BJ (cell line): ENCODE data around the gene ARHGEF10L. TPM values are rescaled to one million over a fixed set of nuclear protein-coding genes. Genes with fewer than 3 reads are reported as not detected.

Experiments used
- CTCF ChIA-PET: fragments of 350-600 bp; formaldehyde crosslinking; extraction: SDS; loops from one replicate; lab custom pipeline; 2021; ENCODE audit warnings: antibody characterized with exemption, inconsistent platforms; lab: Yijun Ruan, JAX
- POLR2A ChIA-PET: fragments of 300-600 bp; sonication (Branson Sonifier 250); formaldehyde crosslinking; extraction: SDS; loops from one replicate; lab custom pipeline; 2021; ENCODE audit warnings: antibody characterized with exemption; lab: Charles Lee
- DNase-seq: peaks from one replicate; pipeline ENCODE4 v3.0.0-alpha.2; 2011; ENCODE audit warnings: low read depth
- H3K27me3 ChIP-seq: 2 replicates; pipeline ENCODE4 v1.6.0; 2011; ENCODE audit warnings: low read length; ENCODE audit not compliant: control insufficient read depth, insufficient read depth
- H3K36me3 ChIP-seq: 2 replicates; pipeline ENCODE4 v1.5.1; 2011; ENCODE audit warnings: low read length; ENCODE audit not compliant: control insufficient read depth, insufficient read depth
- H3K4me3 ChIP-seq: 2 replicates; pipeline ENCODE4 v1.5.1; 2011; ENCODE audit warnings: low read depth, mild to moderate bottlenecking, control low read depth, low read length
- polyA plus RNA-seq: library from polyadenylated mRNA; depleted of rRNA; stranded (reverse); fragments of >200 nt; gene quantifications from 2 replicates; pipeline ENCODE4 v1.2.3, GENCODE V29; 2011
- TF ChIP-seq, protein P1 (sequence below): IDR thresholded peaks from 2 replicates; pipeline ENCODE4 v1.5.1; 2011; ENCODE audit warnings: low read depth, mild to moderate bottlenecking, control low read depth, inconsistent platforms, low read length, moderate library complexity; ENCODE audit not compliant: insufficient read depth

The ARHGEF10L gene
- polyA plus RNA-seq, 1 experiment, result 12.5 TPM

DNA sequence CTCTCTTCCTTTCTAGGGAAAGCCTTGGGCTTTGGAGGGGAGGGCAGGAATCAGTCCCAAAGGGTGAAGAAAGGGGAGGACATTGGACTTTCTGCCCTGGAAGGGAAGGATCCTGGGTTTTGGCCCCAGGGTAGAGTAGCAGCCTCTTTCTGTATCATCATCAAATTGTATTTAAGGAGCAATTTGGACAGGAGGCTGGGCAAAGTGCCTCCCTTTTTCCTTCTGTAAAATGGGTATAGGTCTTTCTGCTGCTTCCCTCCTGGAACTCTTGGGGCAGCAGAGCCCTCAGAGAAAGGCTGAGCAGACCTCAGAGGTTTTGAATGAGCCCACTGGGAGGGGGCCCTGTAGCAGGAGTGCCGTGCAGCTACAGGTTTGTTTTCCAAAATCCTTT is 38.4 kb downstream of the ARHGEF10L start:
- ChIA-PET CTCF (no interaction called here), POLR2A (no interaction called here)
- Histone ChIP-seq H3K4me3 (no peak overlapping the region), H3K36me3 (no peaks in the 10 kb centered on the region), H3K27me3 (no peaks in the 10 kb centered on the region)
- TF ChIP-seq, protein P1, sequence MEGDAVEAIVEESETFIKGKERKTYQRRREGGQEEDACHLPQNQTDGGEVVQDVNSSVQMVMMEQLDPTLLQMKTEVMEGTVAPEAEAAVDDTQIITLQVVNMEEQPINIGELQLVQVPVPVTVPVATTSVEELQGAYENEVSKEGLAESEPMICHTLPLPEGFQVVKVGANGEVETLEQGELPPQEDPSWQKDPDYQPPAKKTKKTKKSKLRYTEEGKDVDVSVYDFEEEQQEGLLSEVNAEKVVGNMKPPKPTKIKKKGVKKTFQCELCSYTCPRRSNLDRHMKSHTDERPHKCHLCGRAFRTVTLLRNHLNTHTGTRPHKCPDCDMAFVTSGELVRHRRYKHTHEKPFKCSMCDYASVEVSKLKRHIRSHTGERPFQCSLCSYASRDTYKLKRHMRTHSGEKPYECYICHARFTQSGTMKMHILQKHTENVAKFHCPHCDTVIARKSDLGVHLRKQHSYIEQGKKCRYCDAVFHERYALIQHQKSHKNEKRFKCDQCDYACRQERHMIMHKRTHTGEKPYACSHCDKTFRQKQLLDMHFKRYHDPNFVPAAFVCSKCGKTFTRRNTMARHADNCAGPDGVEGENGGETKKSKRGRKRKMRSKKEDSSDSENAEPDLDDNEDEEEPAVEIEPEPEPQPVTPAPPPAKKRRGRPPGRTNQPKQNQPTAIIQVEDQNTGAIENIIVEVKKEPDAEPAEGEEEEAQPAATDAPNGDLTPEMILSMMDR, result no peak
- no peak for DNase-seq

DNA sequence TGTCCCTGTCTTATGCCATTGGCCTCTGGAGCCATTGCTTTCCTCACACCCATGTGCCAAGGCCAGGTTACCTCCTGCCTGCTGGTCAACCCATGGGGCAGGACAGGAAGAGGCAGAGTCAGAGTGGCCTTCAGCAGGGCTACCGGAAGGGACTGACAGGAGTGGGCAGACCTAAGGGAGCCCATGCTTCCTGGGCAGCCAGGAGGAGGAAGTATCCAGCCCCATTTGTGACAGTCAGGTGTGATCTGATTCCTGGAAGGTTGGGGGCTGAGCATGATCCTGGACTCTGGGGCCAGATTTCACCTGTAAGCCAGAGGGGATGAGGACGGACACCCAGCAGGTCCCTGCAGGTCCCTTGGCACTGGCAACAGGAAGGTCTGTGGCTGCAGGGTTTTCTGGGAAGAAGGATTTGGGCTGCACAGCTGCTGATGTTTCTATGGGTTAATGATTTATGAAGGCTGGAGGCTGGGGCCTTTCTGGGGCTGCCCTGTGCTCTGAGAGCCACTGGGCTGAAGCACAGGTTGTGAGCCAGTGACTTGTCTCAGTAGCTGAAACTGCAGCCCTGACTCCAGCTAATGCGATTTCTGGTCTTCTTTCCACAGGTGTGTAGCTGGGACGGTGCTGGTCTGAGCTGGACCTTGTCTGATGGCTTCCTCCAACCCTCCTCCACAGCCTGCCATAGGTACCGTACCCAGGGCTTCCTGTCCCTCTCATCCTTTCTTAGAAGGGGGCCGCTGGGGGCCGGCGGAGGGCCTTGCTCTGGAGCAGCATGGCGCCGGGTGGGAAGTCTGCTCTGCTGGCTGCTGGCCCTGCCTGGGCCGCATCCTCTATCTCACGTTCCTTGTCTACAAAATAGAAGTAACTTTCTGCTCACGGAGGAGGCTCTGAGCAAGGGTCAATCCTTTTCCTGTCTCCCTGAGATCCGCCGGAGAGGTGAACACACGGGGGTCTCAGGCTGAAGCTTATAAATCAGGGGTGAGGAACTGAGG is 40.7 kb downstream of the ARHGEF10L start:
- TF ChIP-seq, protein P1, result no peak
- ChIA-PET CTCF (no interaction called here), POLR2A (no interaction called here)
- DNase-seq, result no peak
- H3K36me3 ChIP-seq, result 0 out of 2 replicates have a peak, but pooled peaks cover 1% of the 10 kb centered on the region
- H3K27me3 ChIP-seq, result no peaks in the 10 kb centered on the region
- H3K4me3 ChIP-seq, result no peak overlapping the region

DNA sequence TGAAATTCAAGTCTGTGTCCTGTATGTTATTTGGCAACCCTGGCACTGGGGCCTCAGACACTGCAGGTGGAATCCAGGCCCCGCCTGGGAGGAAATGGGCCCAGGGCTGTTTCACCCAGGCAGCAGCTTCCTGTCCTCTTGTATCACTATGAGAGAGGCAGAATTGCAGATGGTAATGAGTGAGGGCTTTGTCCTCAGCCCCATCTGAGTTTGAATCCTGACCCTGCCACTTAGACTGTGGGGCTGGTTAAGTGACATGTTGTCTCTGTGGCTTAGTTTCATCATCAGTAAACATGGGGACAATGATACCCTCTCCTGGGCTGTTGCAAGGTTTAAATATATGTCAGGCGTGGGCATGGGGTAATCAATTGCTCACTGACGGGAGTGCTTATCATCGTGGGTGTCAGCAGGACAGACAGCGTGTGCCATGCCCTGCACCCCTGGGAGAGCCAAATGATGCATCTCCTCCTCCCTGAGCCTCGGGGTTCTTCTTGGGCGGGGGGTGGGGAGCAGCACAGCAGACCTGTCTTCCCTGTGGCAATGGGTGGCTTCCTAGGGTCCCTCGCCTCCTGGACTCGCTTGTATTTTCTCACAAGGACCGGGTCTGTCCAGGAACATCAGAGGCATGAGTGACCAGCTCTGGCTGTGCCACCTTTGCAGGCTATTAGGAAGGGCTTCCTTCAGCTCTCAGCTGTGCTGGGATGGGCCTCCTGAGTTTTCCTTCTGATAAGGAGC is 42.1 kb downstream of the ARHGEF10L start:
- H3K36me3 ChIP-seq, result 0 out of 2 replicates have a peak, but pooled peaks cover 1% of the 10 kb centered on the region
- CTCF ChIA-PET, result interaction anchor here (1.9 kb wide), 1 partner anchor 9 kb away, joined by 8 read pairs; no protein-coding TSS in a partner anchor
- TF ChIP-seq, protein P1, result no peak
- no peak overlapping the region for H3K4me3 ChIP-seq
- no peaks in the 10 kb centered on the region for H3K27me3 ChIP-seq
- DNase-seq, result no peak
- POLR2A ChIA-PET, result no interaction called here

DNA sequence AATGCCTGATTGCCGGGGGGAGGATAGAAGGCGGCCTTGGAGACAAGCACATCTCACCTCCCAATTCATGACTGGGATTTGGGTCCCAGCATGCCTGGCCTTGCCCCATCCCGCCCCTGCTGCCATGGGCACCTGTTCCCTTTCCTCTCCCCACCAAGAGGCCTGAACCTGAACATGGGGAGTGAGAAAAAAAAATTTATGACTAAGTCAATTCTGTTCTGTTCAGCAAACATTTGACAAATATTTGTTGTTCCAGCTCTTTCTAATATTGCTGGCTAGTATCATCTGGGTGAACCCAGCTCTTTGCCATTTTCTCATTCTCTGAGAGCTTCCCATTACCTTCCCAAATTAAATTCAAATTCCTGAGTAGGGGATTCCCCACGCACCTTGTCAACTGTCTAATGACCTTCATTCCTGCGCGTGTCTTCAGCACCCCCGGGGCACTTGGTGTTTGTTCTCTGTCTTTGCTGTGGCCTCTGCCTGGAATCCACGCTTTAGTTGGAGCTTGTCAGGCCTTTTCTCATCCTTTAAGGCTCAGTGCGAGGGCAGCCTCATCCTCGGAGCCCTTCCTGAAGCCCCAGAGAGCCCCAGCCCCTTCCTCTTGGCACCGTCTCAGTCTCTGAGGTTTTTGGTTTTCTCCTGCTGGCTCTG is 42.8 kb downstream of the ARHGEF10L start:
- Histone ChIP-seq H3K4me3 (no peak overlapping the region), H3K36me3 (0 out of 2 replicates have a peak, but pooled peaks cover 1% of the 10 kb centered on the region), H3K27me3 (no peaks in the 10 kb centered on the region)
- ChIA-PET CTCF (interaction anchor here (0.6 to 6.7 kb wide), 3 partner anchors 10 to 44 kb away, joined by 3 to 43 read pairs (median 8); no protein-coding TSS in a partner anchor), POLR2A (interaction anchor here (0.6 kb wide), 1 partner anchor 594 kb away, joined by 4 read pairs; no protein-coding TSS in a partner anchor)
- no peak for DNase-seq
- TF ChIP-seq, protein P1, result no peak
